ENCODE data around the gene FCHSD1.

DNA sequence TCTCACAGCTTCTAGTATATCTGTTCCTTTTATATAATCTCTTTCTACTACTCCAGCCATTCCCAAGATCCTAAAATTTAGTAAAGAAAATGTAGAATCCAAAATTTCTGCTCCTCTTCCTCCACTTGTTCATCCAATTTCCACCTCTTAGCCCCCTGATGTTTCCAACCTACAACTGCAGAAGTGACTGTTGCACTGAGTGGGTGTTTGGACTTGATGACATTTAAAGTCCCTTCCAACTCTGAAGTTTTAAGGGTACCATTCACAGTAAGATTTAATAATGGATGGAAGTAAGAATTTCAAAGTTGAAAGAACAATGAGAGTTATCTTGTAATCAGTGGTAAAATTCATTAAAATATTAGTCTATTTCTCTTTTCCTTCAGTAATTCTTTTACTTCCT, 37.9 kb downstream of the FCHSD1 start:
- no peak for TF ChIP-seq CTCF (IDR thresholded peaks at IDR 0.05; ENCODE audit: extremely low read depth in 1 of 2, insufficient read depth in 1 of 2, low read depth in 1 of 2, low read length in 2 of 2)
- TF ChIP-seq POLR2A (IDR thresholded peaks at IDR 0.05; ENCODE audit: low read depth, low read length) = no peak
- TF ChIP-seq POLR2AphosphoS5 (IDR thresholded peaks at IDR 0.05; ENCODE audit: insufficient read depth, low read depth, low read length) = no peak
- TF ChIP-seq JUN (IDR thresholded peaks at IDR 0.05; ENCODE audit: borderline replicate concordance, insufficient read depth, insufficient read length, low read depth) = no peak
- TF ChIP-seq MYC (IDR thresholded peaks at IDR 0.05; ENCODE audit: low read depth, low read length) = no peak
- TF ChIP-seq EZH2 (IDR thresholded peaks at IDR 0.05; ENCODE audit: borderline replicate concordance, low read depth, low read length, severe bottlenecking) = no peak
- no peak for TF ChIP-seq MAX (IDR thresholded peaks at IDR 0.05; ENCODE audit: insufficient read depth, insufficient read length)
- TF ChIP-seq GATA2 (IDR thresholded peaks at IDR 0.05; ENCODE audit: insufficient read depth, insufficient read length, low read depth, low read length) = no peak
- no peak for TF ChIP-seq FOS (IDR thresholded peaks at IDR 0.05; ENCODE audit: borderline replicate concordance, insufficient read depth, low read length)

Measured in endothelial cell of umbilical vein (primary cell).